HUES64 (cell line): Measurements from ENCODE around the gene SPINDOC.

Experiments
- H3K27ac ChIP-seq: 2 replicates; pipeline ENCODE4 v1.7.0; 2013; ENCODE audit warnings: low read depth, low read length, inconsistent platforms
- H3K27me3 ChIP-seq: 2 replicates; pipeline ENCODE4 v1.6.1; 2013; ENCODE audit warnings: mild to moderate bottlenecking, low read length; ENCODE audit not compliant: insufficient read depth
- H3K36me3 ChIP-seq: 2 replicates; pipeline ENCODE4 v1.6.1; 2013; ENCODE audit warnings: mild to moderate bottlenecking, low read length; ENCODE audit not compliant: insufficient read depth
- H3K4me1 ChIP-seq: 2 replicates; pipeline ENCODE4 v1.6.1; 2013; ENCODE audit warnings: mild to moderate bottlenecking, low read length, moderate library complexity; ENCODE audit not compliant: insufficient read depth
- H3K4me3 ChIP-seq: 2 replicates; pipeline ENCODE4 v1.5.1; 2013; ENCODE audit warnings: mild to moderate bottlenecking, low read length, moderate library complexity
- H3K9ac ChIP-seq: 2 replicates; pipeline ENCODE4 v1.6.1; 2013; ENCODE audit warnings: mild to moderate bottlenecking, low read depth, low read length
- H3K9me3 ChIP-seq: 2 replicates; pipeline ENCODE4 v1.6.1; 2013; ENCODE audit warnings: low read depth, low read length; ENCODE audit not compliant: insufficient read depth
- WGBS: fragments of 150-250, 120-280 bp; methylation state at CpG from one replicate; pipeline ENCODE4 v1.1.7; 2013; ENCODE audit warnings: missing lambda C conversion rate; 5-methylcytosine and 5-hydroxymethylcytosine counted together

Gene SPINDOC

GRCh38 chr11:63816732-63817131 lies 3.5 kb downstream of the SPINDOC start:
- no peak overlapping the region for H3K9ac ChIP-seq
- no peak overlapping the region for H3K27ac ChIP-seq
- peaks cover 63% of the 10 kb centered on the region for H3K36me3 ChIP-seq
- peaks cover 13% of the 10 kb centered on the region for H3K4me1 ChIP-seq
- H3K9me3 ChIP-seq, result no peaks in the 10 kb centered on the region
- H3K27me3 ChIP-seq, result 0 out of 2 replicates have a peak, but pooled peaks cover 6% of the 10 kb centered on the region
- 96% methylated on average over 3 of the region's 3 CpGs for WGBS
- no peak overlapping the region for H3K4me3 ChIP-seq

- no peak overlapping the region for H3K9ac ChIP-seq
- no peaks in the 10 kb centered on the region for H3K9me3 ChIP-seq
- H3K4me3 ChIP-seq, result no peak overlapping the region
- 0 out of 2 replicates have a peak, but pooled peaks cover under 1% of the 10 kb centered on the region for H3K27me3 ChIP-seq
- H3K4me1 ChIP-seq, result peaks cover 10% of the 10 kb centered on the region
- H3K27ac ChIP-seq, result no peak overlapping the region
- WGBS, result 93% methylated on average over 27 of the region's 27 CpGs
- peaks cover 75% of the 10 kb centered on the region for H3K36me3 ChIP-seq
These were observed 4.7 kb downstream of the SPINDOC start for GRCh38 chr11:63817758-63818498.

DNA sequence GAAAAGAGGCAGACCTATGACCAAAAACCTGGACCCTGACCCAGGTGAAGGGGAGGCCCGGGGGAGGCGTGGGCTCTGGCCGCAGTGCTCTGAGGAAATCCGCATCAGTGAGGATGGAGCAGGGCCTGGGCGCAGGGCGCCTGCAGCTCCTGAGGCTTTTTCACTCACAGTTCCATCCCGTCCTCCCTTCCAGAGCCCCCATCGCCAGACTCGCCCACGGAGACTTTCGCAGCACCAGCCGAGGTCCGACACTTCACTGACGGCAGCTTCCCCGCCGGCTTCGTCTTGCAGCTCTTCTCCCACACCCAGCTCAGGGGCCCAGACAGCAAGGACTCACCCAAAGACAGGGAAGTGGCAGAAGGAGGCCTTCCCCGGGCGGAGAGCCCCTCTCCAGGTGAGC lies 5.4 kb downstream of the SPINDOC start:
- 97% methylated on average over 19 of the region's 19 CpGs for WGBS
- no peak overlapping the region for H3K27ac ChIP-seq

DNA sequence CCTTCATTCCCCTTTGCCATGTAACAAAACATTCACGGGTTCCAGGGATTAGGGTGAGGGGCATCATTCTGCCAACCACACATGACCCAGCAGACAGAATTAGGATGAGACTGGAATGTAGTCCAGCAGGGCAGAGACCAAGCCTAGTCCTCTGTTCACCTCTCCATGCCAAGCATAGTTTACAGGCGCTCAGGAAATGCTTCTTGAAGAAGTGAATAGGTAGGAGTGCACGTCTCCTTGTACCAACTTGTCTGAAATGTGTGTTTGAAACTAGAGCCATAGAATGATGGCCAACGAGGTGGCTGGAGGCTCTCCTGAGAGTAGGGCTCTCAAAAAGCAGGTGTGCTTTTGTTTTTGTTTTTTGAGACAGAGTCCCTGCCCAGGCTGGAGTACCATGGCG lies 8.2 kb downstream of the SPINDOC start:
- no peaks in the 10 kb centered on the region for H3K27me3 ChIP-seq
- no peaks in the 10 kb centered on the region for H3K9me3 ChIP-seq
- no peak overlapping the region for H3K27ac ChIP-seq
- 92% methylated on average over 5 of the region's 5 CpGs for WGBS
- H3K36me3 ChIP-seq, result peaks cover 91% of the 10 kb centered on the region
- H3K9ac ChIP-seq, result no peak overlapping the region
- H3K4me3 ChIP-seq, result no peak overlapping the region
- no peaks in the 10 kb centered on the region for H3K4me1 ChIP-seq

More for the DNA sequence above, 5.4 kb downstream of the SPINDOC start:
- no peak overlapping the region for H3K4me3 ChIP-seq
- peaks cover 80% of the 10 kb centered on the region for H3K36me3 ChIP-seq
- H3K9ac ChIP-seq, result no peak overlapping the region
- H3K27me3 ChIP-seq, result no peaks in the 10 kb centered on the region
- peaks cover 10% of the 10 kb centered on the region for H3K4me1 ChIP-seq
- no peaks in the 10 kb centered on the region for H3K9me3 ChIP-seq

DNA sequence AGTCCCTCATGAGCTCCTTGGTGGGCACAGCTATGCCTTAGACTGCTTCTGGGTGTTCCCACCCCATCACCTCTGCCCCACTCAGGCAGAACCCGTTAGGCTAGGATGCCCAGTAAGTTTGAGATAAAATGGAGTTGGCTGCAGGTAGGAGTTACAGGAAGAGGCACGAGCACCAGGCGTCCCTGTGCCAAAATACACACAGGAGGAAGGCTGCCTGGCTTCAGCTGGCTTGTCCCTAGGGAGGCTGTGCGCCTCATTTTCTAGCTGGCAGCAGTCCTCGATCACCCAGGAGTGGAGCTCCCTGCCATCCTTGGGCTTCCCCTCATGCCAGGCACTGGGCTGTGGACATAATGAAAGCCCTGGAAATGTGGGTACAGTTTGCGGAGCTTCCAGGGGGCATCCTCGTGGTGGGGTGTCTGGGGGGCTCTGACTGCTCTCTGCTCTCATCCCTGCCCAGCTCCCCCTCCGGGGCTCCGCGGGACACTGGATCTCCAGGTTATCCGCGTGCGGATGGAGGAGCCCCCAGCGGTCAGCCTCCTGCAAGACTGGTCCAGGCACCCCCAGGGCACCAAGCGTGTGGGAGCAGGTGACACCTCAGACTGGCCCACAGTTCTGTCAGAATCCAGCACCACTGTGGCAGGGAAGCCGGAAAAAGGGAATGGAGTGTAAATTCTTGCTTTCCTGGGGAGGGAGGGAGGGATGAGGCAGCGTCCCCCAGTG lies 13.4 kb downstream of the SPINDOC start:
- Histone ChIP-seq H3K4me3 (no peak overlapping the region), H3K27me3 (no peaks in the 10 kb centered on the region), H3K36me3 (peaks cover 51% of the 10 kb centered on the region), H3K4me1 (peaks cover 5% of the 10 kb centered on the region; the same call in 1 of the 2 replicates), H3K27ac (no peak overlapping the region), H3K9ac (no peak overlapping the region), H3K9me3 (no peaks in the 10 kb centered on the region)
- WGBS, result 92% methylated on average over 17 of the region's 17 CpGs

GRCh38 chr11:63829823-63830489 lies 16.7 kb downstream of the SPINDOC start:
- H3K9me3 ChIP-seq, result no peaks in the 10 kb centered on the region
- H3K4me1 ChIP-seq, result peaks cover 12% of the 10 kb centered on the region; the same call in 1 of the 2 replicates
- no peak overlapping the region for H3K27ac ChIP-seq
- H3K4me3 ChIP-seq, result no peak overlapping the region
- no peaks in the 10 kb centered on the region for H3K27me3 ChIP-seq
- H3K36me3 ChIP-seq, result peaks cover 21% of the 10 kb centered on the region
- 93% methylated on average over 7 of the region's 8 CpGs for WGBS
- H3K9ac ChIP-seq, result no peak overlapping the region

- Histone ChIP-seq H3K4me1 (peaks cover 12% of the 10 kb centered on the region; the same call in 1 of the 2 replicates), H3K9me3 (no peaks in the 10 kb centered on the region), H3K27ac (no peak overlapping the region), H3K4me3 (no peak overlapping the region), H3K9ac (no peak overlapping the region), H3K36me3 (peaks cover 8% of the 10 kb centered on the region), H3K27me3 (no peaks in the 10 kb centered on the region)
- 68% methylated on average over 4 of the region's 7 CpGs for WGBS
These were observed 18.1 kb downstream of the SPINDOC start for GRCh38 chr11:63831326-63831725.

DNA sequence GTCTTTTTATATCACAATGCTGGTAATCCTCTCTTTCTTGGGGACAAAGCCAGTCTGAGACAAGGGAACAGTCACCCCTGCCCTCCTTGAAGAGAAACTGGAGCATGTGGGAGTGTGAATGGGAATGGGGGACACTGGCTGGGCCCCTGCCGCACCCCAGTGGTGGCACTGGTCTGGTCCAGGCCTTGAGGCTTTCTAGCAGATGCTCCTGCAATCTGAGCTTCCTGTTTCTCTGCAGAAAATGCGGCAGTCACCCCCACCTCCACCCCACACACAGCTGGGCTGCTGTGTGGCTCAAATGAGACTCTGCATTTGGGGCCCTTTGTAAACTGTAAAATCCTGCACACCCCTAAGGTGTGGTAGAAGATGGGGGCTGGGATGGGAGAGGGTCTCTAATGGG lies 19.1 kb downstream of the SPINDOC start:
- WGBS, result 77% methylated on average over 2 of the region's 2 CpGs
- Histone ChIP-seq H3K27me3 (no peaks in the 10 kb centered on the region), H3K9ac (no peak overlapping the region)

GRCh38 chr11:63833048-63833447 lies 19.8 kb downstream of the SPINDOC start:
- 98% methylated on average over 2 of the region's 2 CpGs for WGBS
- Histone ChIP-seq H3K4me3 (no peak overlapping the region), H3K9ac (no peak overlapping the region), H3K4me1 (peaks cover 14% of the 10 kb centered on the region), H3K27ac (no peak overlapping the region), H3K36me3 (no peaks in the 10 kb centered on the region), H3K27me3 (no peaks in the 10 kb centered on the region), H3K9me3 (no peaks in the 10 kb centered on the region)

More for the DNA sequence above, 19.1 kb downstream of the SPINDOC start:
- Histone ChIP-seq H3K36me3 (no peaks in the 10 kb centered on the region), H3K9me3 (no peaks in the 10 kb centered on the region), H3K4me1 (peaks cover 12% of the 10 kb centered on the region; the same call in 1 of the 2 replicates), H3K27ac (peak overlapping the region; percentile 13; the same call in 1 of the 2 replicates), H3K4me3 (no peak overlapping the region)

GRCh38 chr11:63834535-63835157 lies 21.4 kb downstream of the SPINDOC start:
- no peaks in the 10 kb centered on the region for H3K9me3 ChIP-seq
- no peaks in the 10 kb centered on the region for H3K36me3 ChIP-seq
- peaks cover 18% of the 10 kb centered on the region for H3K4me1 ChIP-seq
- no peak overlapping the region for H3K4me3 ChIP-seq
- H3K9ac ChIP-seq, result no peak overlapping the region
- no peak overlapping the region for H3K27ac ChIP-seq
- H3K27me3 ChIP-seq, result no peaks in the 10 kb centered on the region
- 88% methylated on average over 12 of the region's 12 CpGs for WGBS
